Measurements from ENCODE around the gene TOMM5. TPM values are rescaled to one million over a fixed set of nuclear protein-coding genes. Genes with fewer than 3 reads are reported as not detected.

Gene TOMM5
- total and polyA plus RNA-seq, 8 donors, result 22.8 to 59.2 (median 38.0) TPM

GRCh38 chr9:37618817-37619216, 26.4 kb upstream of the TOMM5 start:
- DNase-seq (no peak), ATAC-seq (no peak), FAIRE-seq (no peak)
- 80 to 83% methylated on average over 4 of the region's 4 CpGs for WGBS, 2 donors
- Histone ChIP-seq H3K4me3 (no peak overlapping the region), H3K36me3 (no peaks in the 10 kb centered on the region), H3K4me1 (no peaks in the 10 kb centered on the region), H3K27ac (no peak overlapping the region), H3K9me3 (no peaks in the 10 kb centered on the region), H3K27me3 (no peaks in the 10 kb centered on the region)
- no peak for TF ChIP-seq CTCF (IDR thresholded peaks at IDR 0.05)
- intact Hi-C loops (cut with DNase I), result no loop called here

GRCh38 chr9:37617832-37618231, 25.4 kb upstream of the TOMM5 start:
- Histone ChIP-seq H3K36me3 (no peaks in the 10 kb centered on the region), H3K4me3 (no peak overlapping the region), H3K9me3 (no peaks in the 10 kb centered on the region), H3K27me3 (no peaks in the 10 kb centered on the region), H3K27ac (no peak overlapping the region), H3K4me1 (no peaks in the 10 kb centered on the region)
- DNase-seq, result no peak
- intact Hi-C loops (cut with DNase I), result no loop called here
- 63 to 67% methylated on average over 4 of the region's 4 CpGs for WGBS, 2 donors
- no peak for ATAC-seq
- no peak for TF ChIP-seq CTCF (IDR thresholded peaks at IDR 0.05)
- no peak for FAIRE-seq

DNA sequence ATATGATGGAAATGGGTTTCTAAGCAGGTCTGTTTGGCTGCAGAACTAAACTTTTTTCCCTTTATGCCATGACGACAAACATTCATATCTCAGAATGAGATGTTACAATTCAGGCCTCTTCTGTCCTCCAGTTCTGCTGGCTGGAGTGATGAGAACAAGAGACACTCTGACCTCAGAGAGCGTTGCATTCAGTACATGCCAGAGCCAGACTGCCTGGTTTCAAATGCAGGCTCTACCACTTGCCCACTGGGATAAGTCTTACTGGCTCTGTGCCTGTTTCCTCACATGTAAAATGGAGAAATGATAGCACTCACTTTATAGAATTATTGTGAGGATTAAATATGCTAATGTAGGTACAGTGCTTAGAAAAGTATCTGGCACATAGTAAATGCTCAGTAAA, 24.8 kb upstream of the TOMM5 start:
- FAIRE-seq (no peak), DNase-seq (no peak), ATAC-seq (no peak)
- Histone ChIP-seq H3K9me3 (no peaks in the 10 kb centered on the region), H3K27ac (no peak overlapping the region), H3K36me3 (no peaks in the 10 kb centered on the region), H3K4me1 (no peaks in the 10 kb centered on the region), H3K27me3 (no peaks in the 10 kb centered on the region), H3K4me3 (no peak overlapping the region)
- no peak for TF ChIP-seq CTCF (IDR thresholded peaks at IDR 0.05)
- WGBS, 2 donors, result 76 to 90% methylated on average over 2 of the region's 2 CpGs
- intact Hi-C loops (cut with DNase I), result no loop called here

GRCh38 chr9:37611961-37612360, 19.6 kb upstream of the TOMM5 start:
- no peaks in the 10 kb centered on the region for H3K4me1 ChIP-seq
- intact Hi-C loops (cut with DNase I), result no loop called here
- FAIRE-seq (no peak), ATAC-seq (no peak), DNase-seq (no peak)
- no peak overlapping the region for H3K27ac ChIP-seq
- WGBS, 2 donors, result 74 to 78% methylated on average over 1 of the region's 1 CpG
- H3K36me3 ChIP-seq, result no peaks in the 10 kb centered on the region
- no peak overlapping the region for H3K4me3 ChIP-seq
- no peaks in the 10 kb centered on the region for H3K9me3 ChIP-seq
- no peak for TF ChIP-seq CTCF (IDR thresholded peaks at IDR 0.05)
- no peaks in the 10 kb centered on the region for H3K27me3 ChIP-seq

- Histone ChIP-seq H3K4me1 (no peaks in the 10 kb centered on the region), H3K4me3 (no peak overlapping the region), H3K9me3 (no peaks in the 10 kb centered on the region), H3K27ac (no peak overlapping the region), H3K27me3 (no peaks in the 10 kb centered on the region), H3K36me3 (no peaks in the 10 kb centered on the region)
- 63 to 68% methylated on average over 6 of the region's 6 CpGs for WGBS, 2 donors
- intact Hi-C loops (cut with DNase I), result no loop called here
- DNase-seq (no peak), FAIRE-seq (no peak), ATAC-seq (no peak)
- no peak for TF ChIP-seq CTCF (IDR thresholded peaks at IDR 0.05)
Observed at GRCh38 chr9:37611014-37611413, 18.6 kb upstream of the TOMM5 start.
